SIG-M5 treated with dmso at 0.1 percent for 504 hours (cell line): ENCODE measurements around the gene MIX23.
A peak's percentile ranks its signal among the peaks of the same experiment; 100 is the strongest.

Experiments
- DNase-seq: peaks from one replicate; lab custom pipeline; 2025; ENCODE audit not compliant: unreplicated experiment; lab: John Stamatoyannopoulos, UW

MIX23 gene

DNA sequence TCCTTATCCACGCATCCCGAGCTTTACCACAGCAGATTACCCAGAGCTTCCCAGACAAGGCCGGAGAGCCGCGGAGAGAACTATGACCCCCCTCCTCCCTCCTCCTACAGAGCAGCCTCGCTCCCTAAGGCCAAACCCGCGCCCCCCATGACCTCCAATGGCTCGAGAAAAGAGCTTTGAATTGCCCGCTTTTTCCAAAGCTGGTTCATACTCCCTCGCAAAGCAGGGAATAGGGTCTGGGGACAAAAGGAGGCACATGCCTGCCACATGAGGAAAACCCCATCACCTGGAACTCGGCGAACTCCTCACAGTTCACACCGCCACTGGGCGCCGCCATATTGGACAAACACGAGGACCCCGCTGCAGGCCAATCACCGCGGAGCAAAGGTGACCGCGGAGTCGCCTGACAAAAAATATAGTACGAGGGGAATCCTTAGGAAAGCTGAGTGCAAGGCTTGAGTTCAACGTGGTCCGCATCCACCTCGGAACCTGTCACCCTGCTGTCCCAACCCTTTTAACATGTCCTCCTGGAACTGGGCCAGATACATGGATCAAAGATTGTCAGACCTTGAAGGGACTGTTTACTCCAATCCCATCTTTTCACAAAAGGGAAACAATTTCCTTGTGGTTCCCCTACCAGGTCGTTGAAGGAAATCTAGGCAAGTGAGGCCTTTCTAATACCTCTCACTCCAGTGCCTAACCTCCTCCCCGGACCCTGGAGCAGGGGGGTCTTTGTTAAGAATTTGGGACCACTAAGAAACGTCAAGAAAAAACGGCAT is at the start of gene MIX23:
Gene MIX23 (minus strand): TSS at position 344 of the 779 bp plus-strand sequence. CDS start 7 bp downstream, at position 337.
- DNase-seq = peak; percentile 93

DNA sequence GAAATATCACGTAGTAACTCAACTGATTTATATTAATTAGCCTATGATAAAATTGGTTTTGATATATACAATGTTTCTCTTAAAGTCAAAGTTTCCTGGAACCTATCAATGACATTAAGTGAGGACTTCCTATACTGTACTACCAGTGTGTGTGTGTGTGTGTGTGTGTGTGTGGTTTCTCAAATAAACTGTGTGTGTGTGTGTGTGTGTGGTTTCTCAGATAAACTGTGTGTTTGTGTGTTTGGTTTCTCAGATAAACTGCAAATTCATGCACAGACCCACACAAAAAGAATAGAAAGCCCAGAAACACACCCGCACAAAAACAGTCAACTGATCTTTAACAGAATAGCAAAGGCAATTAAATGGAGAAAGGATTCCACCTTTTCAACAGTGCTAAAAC is 47.3 kb upstream of the MIX23 start:
- no peak for DNase-seq

DNA sequence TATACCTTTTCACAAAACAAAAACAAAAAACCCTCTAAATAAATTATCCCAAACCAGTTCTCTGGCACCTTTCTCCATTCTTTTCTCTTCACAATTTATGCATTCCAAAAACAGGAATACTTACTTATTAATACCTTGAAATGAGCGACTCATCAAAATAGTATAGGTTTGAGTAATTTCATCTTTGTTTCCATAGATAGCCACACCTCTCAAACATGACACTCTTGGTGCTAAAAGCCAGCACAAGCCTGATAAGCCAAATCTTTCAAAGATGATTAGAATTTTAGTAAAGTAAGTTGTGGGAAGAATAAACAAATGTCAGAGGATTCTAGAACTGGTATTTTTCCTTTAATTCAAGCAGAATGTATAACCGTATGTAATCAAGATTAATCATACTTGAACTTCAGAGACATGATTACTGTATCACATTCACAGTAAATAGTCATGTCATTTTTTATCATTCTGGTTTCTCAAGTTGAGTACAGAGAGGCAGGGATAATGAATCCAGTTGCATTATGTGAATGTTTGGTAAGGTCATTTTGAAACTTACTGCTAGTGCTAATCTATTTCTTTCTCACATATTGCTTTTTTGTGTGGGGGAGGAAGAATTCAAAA is 44.9 kb upstream of the MIX23 start:
- DNase-seq = no peak

DNA sequence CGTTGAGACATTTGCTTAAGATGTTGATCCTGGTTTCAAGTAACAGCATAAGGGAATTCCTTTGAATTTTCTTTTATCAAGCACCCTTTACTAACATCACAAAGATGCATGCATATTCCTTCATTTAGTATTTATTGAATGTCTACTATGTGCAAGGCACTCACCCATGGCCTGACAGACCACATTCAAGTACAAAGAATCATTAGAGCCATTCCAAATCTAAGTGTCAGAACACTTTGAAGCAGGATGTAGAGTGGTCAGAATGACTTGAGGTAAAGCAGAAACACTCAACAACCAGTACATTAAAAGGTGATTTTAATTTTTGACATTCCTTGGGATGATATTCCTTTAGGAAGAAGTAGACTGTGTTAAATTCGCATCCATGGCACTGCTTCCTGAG is 38.8 kb upstream of the MIX23 start:
- no peak for DNase-seq

DNA sequence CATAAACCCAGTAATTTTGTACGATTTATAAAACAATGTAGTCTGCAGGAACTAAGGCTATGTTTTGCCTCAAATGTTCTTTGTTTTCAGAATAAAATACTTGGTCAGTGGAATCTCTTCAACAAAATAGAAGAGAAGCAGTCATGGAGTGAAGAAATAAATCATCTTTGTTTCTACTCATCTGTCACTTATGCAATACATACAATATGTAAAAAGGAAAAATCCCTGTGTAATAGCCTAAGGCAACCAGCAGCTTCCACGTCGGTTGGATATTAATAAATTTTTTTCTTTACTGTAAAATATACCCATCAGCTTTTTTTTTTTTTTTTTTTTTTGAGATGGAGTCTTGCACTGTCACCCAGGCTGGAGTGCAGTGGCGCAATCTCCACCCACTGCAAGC is 38.1 kb upstream of the MIX23 start:
- no peak for DNase-seq

DNA sequence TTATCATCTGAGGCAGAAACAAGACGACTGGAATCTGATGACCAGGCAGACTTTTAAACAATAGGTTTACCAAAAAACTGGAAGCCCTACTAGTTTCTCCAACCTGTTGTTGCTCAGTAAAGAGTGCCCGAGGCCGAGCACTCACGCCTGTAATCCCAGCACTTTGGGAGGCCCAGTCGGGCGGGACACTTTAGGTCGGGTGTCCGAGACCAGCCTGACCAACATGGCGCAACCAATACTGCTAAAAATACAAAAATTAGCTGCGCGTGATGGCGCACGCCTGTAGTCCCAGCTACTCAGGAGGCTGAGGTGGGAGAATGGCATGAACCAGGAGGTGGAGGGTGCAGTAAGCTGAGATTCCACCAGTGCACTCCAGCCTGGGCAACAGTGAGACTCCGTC is 33.9 kb upstream of the MIX23 start:
- DNase-seq = no peak

DNA sequence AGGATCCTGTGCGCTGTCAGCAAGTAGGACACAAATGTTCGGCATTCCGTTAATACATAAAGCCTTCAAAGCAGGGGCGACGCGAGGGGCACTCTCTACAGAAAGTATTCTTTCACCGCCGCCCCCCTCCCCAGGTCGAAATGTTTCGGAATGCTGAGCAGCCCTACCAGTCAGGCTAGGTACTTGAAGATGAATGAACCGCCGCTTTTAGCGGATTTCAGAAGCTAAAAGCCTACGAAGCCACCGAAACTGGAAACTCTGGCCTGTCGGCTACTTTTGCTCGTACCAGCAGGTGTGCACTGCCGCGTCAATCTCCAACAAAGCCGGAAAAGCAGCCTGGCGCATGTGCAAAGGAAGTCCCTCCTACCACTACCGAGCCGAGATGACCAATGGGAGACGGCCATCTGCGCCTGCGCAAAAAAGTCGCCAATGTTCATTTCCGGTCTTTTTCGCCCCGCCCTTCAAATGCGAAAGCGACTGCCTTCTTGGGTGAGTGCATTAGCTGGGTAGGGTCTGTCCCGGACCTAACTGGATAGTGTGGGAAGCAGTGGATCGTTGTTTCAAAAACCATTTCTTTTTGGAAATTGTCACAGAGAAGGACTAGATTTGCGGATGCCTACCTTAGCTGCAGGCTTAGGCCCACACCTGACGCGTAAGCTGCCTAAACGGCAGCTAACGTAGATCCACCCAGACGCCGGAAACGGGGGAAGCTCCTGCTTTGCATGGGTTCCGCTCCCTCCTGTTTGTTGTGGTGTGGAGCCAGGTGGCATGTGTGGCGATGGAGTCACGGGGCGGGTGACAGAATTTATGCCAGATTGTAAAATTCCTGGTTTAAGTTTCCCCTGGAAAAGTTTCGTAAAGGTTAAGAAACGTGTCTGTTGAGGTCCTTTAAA is 33.0 kb upstream of the MIX23 start, which contains the start of gene WDR5B:
Gene WDR5B (minus strand): TSS at position 301 of the 893 bp plus-strand sequence. CDS start 534 bp downstream, outside the sequence.
- DNase-seq = no peak

DNA sequence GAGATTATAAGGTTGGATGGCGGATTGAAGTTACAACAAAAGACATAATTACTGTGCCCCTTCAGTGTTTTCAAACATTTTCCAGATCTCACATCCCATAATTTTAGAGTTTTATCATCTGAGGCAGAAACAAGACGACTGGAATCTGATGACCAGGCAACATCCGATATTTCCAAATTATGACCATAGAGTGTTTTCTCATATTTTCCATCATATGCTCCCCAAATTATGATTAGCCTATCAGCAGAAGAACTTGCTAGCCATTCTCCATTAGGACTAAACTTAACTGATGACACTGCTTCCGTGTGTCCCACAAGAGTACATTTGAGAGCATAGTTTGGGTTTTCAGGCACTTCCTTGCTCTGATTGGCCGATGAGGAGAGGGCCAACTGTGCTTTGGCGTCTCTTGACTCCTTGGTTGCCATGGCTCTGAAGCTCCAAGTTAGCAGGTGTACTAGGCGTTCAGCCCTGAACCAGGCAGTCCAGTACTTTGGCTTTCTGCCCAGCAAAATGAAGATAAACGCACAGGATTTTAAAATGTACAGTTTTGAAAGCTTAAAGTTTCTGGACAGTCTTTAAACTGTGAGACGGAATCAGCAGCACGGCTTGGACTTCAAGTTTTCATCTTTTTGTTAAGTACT is 32.2 kb upstream of the MIX23 start:
- DNase-seq = no peak

DNA sequence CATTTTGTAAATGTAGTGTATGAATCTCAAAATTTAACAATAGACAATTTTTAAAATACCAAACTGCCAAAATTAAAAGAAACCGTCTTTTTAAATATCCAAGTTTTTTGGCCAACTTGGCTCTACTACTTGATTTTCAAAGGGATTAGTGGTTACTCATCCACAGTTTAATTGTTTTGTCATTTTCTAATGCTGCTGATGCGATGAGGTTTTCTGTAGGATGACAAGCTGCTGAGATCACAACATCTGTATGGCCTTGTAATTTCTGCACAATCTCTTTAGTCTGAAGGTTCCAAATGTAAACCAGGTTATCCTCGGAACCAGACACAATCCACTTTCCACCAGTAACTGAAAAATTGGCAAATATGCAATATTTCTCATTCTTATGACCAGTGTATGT is 31.4 kb upstream of the MIX23 start:
- no peak for DNase-seq

DNA sequence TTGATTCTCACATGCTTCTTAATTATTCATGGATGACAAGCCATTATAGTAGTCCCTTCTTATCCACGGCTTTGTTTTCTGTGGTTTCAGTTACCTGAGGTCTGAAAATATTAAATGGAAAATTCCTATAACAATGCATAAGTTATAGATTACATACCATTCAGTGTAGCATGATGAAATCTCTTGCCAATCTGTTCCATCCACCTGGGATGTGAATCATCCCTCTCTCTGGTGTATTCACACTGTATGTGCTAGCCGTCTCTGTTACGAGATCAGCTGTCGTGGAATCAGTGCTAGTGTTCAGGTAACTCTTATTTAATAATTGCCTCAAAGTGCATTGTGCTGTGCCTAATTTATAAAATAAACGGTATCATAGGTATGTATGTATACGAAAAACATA is 27.6 kb upstream of the MIX23 start:
- DNase-seq = no peak

DNA sequence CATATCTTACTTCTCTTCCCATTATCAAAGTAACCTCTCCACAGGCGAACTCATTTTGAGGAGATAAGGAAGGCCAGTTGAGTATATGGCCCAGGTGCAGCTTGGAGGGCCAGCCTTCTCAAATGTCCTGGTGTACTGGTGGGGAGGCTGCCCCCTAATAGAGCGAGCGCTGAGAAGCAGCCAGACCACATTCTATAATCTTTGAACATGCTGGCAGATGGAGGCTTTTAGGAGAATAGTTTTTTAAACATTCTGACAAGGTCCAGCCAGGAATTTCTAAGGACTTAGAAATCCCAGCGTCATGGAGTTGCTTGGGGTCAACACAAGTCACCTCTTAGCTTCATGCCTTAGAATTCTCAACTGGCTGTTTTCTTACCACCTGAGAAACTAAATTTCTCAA is 27.1 kb upstream of the MIX23 start:
- no peak for DNase-seq

DNA sequence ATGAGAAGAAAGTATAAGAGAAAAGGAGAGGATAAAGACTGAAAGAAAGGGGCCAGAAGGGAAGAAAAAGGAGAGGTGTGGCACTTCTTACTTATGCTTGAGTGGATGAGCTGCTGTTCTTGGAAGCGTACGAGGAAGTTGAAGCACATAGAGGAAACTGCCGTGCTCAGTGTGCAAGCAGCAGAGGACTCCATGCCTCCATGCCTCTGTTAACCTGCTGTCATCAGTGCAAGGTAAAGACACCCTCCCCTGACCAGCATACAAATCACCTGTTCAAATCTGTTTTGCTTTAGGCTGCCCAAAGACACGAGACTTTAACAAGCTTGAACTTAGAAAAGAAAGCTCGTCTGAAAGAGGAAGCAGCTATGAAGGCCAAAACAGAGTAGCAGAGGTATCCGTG is 26.4 kb upstream of the MIX23 start:
- DNase-seq = no peak

DNA sequence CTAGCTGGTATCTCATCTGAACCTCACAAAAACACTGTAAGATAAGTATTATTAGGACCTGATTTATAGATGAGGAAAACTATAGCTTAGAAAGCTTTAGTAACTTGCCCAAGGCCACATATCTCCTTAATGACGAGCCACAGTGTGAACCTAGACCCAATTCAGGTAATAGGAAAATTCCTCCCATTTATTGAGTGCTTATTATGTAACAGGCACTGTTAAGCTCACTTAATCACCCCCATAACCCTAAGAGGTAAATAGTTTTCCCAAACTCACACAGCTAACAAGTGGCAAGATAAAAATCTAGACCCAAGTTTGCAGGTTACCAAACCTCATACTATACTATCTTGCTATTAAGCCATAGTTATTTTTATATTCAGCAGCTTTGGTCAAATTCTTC is 24.9 kb upstream of the MIX23 start:
- no peak for DNase-seq

DNA sequence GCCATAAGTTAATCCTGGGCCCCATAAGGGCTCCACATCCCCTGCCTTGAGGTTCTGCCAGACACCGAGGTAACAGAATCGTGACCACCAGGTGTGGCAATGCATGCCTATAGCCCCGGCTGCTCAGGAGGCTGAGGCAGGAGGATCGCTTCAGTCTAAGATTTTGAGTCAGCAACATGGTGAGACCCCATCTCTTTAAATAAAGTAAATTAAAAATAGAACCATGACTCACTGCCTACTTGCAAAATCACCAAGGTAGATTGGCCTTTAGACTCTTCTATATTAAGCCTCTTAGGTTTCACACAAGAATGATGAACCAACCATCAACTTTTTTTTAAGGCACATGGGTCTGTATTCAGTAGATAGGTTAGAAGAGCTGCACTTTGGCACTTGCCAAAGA is 23.2 kb upstream of the MIX23 start:
- peak; percentile 9 for DNase-seq

DNA sequence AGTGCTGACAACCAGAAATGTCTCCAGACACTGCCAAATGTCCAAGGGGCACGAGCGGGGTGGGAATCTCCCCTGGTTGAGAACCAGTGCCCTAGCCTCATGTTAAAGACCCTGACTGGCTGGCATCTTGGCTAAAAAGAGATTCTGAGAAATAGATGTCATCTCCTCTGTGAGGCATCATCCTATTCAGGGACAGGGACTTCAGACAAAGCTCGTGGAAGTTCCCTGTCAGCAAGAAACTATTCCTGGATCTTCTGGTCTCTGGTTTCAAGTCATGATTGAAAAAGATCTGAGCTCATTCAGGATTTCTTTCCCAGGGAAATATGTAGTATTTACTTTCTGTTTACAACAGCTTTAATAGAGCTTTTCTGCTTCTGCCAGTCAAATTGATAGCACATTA is 22.0 kb upstream of the MIX23 start:
- DNase-seq = no peak

DNA sequence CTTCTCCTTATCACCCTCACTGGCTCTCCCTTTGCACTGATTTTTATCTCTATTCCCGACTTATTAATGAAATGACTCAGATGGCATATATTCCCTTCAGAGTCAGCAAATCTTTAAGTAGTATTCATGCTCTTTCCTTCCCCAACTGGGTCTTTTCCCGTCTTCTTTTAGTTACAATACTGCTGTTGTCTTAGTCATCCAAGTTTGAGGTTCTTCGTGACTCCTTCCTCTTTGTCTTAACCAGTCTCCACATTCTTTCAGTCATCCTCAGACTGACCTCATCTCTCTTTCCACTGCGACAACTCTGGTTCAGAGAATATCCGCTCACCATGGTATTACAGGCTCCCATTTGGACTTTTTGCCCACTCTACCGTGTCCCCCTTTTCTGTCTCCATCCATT is 20.5 kb upstream of the MIX23 start:
- no peak for DNase-seq

DNA sequence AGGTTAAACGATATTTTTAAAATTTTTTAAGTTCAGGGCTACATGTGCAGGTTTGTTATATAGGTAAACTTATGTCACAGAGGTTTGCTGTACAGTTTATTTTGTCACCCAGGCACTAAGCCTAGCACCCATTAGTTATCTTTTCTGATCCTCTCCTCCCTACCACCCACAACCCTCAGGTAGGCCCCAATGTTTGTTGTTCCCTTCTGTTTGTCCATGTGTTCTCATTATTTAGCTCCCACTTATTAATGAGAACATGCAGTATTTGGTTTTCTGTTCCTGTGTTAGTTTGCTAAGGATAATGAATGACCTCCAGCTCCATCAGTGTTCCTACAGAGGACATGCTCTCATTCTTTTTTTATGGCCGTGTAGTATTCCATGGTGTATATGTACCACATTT is 15.9 kb upstream of the MIX23 start:
- DNase-seq = no peak

DNA sequence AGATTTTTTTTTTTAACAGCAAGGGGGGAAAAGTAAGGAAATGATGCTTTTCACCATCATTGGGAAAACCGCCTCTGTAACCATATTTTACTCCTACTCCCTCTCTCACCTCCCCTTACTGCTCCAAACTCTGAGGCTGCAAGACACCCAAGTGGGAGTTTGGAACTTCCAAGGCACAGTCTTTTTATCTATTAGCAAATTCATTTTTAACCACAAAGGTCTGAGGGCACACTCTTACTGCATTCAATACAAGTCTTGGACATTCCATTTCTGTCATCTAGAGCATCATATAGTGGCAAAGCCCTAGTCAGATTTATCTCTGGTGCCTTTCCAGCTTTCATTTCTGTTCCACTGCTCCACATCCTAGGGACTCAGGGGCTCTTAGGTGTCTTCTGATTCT is 14.2 kb upstream of the MIX23 start:
- DNase-seq = no peak

DNA sequence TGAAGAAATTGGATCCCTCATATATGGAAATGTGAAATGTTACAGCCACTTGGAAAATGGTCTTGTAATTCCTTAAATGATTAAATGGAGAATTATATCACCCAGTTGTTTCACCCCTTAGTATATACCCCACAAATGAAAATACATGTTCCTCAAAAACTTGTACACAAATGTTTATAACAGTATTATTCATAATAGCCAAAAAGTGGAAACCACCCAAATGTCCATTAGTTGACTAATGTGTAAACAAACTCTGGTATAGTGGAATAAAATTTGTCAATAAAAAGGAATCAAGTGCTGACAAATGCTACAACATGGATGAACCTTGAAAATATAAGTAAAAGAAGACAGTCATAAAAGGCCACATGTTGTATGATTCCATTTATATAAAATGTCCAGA is 13.5 kb upstream of the MIX23 start:
- no peak for DNase-seq

DNA sequence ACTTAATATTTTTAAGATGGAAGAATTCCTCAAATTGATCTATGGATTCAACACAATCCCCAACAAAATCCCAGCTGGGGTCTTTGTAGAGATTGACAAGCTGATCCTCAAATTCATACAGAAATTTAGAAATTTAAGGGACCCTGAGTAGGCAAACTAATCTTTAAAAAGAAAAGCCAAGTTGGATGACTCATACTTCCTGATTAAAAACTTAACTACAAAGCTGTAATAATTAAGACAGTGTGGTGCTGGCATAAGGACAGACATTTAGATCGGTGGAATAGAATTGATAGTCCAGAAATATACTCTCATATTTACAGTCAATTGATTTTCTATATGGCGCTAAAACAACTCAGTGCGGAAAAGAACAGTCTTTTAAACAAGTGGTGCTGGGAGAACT is 12.6 kb upstream of the MIX23 start:
- DNase-seq = no peak

DNA sequence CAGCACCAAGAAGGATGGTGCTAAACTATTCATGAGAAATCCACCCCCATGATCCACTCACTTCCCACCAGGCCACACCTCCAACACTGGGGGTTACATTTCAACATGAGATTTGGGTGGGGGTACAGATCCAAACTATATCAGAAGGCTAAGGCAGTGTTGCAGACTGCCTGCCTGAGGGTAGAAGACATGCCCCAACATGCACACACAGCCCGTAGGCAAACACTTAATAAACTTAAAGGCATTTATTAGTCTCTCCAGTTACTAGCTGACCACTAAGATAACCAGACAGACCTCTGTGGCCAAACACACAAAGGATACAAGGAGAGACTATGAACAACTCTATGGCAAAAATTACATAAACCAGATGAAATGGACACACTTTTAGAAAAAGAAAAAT is 11.1 kb upstream of the MIX23 start:
- no peak for DNase-seq
